Fibroblast of skin of right quadriceps (primary cell): ENCODE results near the gene ZNF648.
"Not testable (repeated sequence)": the region's sequence is repeated elsewhere in the genome, so short reads cannot be mapped to it uniquely, and the experiment has no call there.

Experiments used
- DNase-seq: peaks from one replicate; pipeline ENCODE4 v3.0.0-alpha.2; 2013

Gene ZNF648, protein sequence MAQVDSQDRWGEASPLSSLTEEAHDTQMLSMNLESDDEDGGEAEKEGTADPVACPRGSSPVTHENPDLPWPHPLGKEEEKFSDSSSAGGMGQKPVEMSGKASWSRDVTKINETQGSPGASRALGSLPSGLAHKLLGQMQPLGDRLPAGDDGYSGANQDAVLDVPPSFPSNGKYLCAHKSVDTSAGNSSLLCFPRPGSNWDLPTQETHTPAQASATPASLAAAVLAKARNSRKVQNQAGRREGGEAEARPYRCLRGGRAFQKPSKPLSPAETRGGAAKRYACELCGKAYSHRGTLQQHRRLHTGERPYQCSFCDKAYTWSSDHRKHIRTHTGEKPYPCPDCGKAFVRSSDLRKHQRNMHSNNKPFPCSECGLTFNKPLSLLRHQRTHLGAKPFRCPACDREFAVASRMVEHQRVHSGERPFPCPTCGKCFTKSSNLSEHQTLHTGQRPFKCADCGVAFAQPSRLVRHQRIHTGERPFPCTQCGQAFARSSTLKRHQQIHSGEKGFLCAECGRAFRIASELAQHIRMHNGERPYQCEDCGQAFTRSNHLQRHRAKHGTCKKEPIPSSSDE

DNA sequence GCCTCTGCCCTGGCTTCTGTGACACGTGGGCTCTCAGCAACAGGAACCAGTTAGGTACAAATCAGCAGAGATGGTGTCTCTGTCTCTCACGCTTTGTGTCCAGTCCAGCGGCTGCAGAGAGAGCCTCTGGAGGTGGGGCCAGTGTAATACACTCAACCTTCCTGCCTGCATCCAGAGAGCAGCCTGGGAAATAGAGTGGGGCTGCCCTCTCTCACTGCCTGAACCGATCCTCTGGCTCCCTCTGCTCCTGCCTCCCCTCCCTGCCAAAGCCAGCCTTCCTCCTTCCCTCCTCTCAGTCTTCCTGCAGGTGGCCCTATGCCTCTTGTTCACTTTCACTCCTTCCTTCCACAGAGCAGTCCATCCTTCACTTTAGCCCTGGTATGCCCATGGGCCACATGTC lies at the start of gene ZNF648:
Gene ZNF648, minus strand, starts transcription at position 119 of the 400 bp plus-strand sequence. CDS start 3,702 bp downstream, outside the sequence.
- DNase-seq, result no peak

DNA sequence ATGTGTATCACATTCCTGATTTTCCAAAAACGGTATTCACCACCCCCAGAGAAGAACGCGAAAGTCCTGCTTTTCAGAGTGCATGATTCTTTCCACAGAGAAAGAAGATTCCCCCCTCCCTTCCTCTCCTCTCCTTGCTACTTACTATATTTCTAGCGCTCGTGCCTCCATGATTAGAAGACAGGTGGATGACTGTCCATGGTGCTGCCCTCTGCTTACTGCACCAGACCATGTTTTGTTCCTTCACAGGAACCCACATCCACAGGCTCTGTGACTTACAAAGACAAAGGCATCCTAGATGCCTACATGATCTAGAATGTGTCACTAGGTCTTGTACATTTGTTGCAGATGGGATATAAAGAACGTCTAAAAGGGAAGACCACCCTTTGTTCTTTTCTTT lies 49.1 kb upstream of the ZNF648 start:
- no peak for DNase-seq

DNA sequence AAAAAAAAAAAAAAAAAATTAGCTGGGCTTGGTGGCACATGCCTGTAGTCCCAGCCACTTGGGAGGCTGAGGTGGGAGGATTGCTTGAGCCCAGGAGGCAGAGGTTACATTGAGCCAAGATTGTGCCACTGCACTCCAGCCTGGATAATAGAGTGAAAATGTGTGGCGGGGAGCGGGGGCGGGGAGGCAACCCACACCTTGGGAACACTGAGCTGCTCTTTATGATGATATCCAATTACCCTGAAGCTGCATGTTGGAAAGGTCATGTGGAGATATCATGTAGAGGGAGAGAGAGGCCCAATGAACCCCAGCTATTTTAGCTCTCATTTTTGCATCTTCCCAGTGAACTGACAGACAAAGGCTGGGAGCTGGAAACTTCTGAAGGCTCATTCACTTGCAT lies 48.3 kb upstream of the ZNF648 start:
- DNase-seq, result no peak

DNA sequence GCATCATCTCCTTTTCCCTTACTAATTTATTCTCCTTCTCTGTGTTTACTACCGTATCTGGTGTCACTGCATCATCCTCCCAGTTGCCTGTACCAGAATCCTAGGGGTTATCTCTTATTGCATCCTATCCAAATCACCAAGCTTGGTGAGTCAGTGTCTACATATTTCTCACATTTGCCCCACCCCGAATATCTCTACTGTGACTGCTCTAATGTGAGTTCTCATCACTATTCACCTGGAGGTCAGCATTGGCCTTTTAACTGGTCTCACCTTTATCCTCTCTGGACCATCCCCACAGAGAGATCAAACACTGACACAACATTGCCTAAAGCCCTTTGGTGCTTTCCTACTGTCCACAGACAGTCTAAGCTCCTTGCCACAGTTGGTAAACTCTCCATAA lies 45.7 kb upstream of the ZNF648 start:
- no peak for DNase-seq

DNA sequence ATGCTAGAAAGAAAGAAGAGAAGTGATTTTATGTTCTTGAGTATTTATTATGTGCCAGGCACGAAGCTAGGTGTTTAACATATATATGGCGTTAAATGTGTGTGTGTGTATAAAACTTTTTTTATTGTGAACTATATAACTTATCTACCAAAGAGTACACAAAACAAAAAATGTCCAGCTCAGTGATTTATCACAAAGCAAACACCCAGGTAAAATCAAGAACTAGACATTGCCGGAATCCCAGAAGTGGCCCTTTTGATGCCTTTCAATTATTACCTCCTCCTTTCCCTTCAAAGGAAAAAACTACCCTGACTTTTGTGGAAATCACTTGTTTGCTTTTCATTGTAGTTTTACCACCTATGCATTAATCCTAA lies 40.5 kb upstream of the ZNF648 start:
- no peak for DNase-seq

DNA sequence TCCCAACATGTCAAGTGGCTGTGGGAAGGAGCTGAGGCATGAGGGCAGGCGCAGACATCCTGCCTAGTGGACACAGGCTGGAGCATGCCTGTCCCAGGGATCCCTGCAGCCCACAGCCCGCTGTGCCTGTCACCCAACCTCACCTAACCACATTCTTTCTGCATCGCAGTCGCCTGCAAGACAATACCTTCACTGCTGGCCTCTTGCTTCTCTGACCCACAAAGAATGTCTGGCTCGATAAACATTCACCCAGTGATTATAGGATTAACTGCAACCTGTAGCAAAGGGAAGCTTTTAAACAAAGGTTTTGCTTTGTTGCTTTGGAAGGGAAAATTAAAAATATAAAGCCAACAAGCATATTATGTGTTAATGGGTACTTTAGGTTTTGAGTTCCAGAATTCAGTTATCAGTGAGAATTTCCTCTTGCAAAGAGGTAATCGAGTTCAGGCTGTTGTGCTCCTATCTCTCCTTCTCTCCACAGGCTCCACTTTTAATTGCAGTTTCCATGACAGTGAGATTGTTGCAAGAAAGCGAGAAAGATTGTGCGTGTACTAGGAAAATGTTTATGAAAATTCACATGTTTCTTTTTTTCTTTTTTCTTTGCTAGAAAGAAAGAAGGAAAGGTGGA lies 40.0 kb upstream of the ZNF648 start:
- no peak for DNase-seq

DNA sequence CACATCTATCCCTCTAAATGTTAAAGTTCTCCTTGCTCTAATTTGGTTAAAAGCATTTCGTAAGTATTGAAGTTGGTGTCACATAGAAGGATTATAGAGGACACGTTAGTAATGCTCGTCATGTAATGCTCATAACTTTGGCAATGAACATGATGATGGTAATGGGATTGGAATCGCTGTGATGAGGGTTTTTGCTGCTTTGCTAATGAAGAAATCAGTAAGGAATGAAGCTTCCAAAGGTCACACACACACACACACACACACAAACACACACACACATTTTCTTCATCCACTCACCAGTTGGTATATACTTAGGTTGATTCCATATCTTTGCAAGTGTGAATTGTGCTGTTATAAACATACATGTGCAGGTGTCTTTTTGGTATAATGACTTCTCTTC lies 36.8 kb upstream of the ZNF648 start:
- DNase-seq, result no peak

DNA sequence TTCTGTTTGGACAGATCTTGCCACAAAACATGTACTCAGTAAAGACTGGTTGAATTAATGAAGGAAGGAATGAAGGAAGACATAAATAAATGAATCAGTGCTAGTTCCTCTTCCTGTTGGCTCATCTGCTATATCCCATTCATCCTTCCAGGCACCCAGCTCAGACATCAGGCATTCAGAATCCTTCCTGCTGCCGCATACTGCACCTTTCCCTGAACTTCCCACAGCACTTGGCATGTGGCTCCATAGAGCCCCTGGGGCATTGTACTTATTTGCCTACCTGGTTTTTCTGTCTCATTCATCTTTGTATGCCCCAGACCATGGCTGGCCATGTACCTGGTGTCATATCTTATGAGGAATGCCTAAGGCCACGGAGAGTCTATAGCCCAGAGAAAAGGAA lies 34.4 kb upstream of the ZNF648 start:
- no peak for DNase-seq

DNA sequence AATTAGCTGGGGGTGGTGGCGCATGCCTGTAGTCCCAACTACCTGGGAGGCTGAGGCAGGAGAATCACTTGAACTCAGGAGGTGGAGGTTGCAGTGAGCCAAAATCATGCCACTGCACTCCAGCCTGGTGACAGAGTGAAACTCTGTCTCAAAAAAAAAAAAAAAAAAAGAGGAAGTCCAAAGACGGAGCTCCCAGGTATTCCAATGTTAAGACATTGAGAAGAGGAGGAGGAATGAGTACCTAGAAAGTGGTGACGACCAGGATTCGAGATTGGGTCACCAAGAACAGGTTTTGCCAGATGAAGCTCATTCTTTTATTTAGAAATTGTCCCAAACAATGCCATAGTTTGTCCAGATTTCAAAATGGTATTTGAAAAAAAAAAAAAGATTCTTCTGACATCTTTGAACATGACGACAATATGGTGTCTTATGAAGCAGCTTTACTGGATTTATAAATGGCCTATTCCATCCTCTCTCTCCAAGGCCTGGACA lies 33.0 kb upstream of the ZNF648 start:
- DNase-seq, result not testable (repeated sequence)

DNA sequence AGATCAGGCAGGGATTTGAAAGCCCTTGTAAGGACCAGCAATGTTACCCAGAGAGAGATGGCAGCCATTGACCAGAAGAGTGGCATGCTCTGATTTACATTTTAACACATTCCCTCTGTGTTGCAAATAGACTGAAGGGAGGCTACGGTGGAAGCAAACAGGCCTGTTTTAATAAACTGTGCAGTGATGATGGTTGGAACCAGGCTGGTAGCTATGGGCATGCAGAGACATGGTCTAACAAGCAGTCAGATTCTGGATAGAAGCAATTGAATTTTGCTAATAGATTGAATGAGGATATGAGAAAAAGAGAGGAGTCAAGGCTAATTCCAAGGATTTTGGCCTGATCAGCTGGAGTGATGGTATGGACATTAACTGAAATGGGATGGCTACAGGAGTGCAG lies 32.3 kb upstream of the ZNF648 start:
- DNase-seq, result no peak

DNA sequence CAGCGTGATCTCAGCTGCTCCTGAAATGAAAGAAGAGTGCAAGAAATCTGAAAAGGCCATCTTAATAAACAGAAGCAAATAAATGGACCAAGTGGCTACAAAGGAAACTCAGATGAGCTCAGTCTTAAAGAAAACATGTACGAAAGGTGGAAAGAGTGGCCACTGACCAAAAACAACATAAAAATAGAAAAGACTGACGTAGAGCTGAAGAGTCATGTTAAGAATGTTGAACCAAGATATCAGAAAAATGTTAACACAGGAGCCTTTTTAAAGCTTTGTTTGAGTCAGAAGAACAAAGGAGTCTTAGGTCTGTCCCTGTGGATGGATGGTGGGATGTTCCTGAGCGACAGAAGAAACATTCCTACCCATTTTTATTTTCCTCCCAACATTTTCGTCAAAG lies 30.8 kb upstream of the ZNF648 start:
- no peak for DNase-seq

DNA sequence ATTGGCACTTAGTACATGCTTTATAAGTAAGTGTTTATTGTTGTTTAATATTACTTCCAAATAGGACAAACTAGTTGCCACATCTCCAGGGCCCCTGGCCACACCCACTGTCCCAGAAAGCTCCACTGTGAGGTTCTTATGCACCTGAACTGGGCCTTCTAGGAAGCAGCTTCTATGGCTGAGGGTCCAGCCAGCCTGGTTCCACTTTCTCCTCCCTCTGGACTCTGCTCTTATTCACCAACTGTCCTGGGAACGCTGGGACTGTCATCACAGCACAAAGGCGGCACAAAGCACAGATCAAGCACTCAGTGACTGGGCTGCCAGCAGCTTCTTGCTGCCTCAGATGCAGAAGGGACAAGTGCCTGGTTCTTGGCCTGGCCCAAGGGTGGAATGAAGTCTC lies 29.6 kb upstream of the ZNF648 start:
- no peak for DNase-seq

DNA sequence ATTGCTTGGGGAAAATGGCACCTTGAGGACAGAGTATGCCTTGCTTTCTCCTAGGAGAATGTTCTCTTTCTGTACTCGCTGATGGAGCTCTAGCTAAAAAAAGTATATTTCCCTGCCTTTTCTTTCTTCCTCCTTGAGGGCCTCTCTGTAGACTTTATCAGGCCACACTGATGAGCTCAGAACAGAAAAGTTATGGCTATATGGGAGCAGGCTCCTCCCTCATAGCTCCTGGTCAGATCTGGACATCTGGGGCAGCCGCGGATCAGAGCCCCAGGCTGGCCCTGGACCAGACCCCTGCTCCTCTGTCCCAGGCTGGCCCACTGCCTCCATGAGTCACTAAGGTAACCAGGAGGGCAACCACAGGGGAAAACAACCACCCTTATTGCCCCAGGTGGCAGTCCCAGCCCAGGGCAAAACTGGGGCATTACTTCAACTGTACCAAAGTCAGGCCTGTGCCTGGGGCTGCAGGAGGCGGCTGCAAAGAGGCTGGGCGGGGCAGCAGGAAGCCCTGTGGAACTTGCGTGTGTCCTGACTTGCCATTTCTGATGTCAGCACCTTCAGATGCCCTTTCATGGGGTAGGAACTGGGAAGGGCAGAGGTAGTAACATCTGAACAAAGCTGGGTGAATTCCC lies 26.3 kb upstream of the ZNF648 start:
- no peak for DNase-seq

DNA sequence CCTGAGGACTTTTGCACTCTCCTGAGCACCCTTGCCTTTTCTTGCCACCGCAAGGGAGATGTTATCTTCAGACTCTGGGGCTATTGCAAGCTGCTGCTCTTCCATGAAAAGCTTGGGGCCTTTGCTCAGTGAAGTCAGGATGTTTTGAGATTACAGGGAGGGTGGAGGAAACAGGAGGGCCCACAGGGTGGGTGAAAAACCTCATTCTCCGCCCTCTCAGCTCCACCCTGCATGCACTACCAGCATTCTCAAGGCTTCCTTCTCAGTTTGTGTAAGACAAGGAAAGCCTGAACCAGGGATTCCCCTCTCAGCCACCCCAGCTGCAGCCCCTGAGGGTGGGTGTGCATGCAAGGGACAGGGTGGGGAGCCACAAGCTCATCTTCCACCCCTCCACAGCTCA lies 25.8 kb upstream of the ZNF648 start:
- DNase-seq, result no peak

DNA sequence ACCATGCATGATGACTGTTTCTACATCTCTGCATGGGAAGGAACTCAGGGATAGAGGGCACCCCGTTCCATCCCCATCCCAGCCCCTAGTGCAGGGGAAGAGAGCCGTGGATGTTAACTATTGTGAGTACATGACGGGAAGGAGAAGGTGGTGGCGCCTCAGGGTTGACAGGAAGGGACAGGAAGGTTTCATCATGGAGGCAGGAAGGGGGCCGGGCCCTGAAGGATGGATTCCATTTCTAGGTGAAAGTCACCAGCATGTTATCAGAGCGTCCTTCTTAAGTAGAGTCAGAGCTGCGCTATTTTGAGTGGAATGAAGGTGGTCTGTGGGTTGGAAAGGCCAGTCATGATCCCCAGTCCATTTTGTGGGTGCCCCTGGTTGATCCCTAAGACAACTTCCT lies 25.1 kb upstream of the ZNF648 start:
- no peak for DNase-seq

DNA sequence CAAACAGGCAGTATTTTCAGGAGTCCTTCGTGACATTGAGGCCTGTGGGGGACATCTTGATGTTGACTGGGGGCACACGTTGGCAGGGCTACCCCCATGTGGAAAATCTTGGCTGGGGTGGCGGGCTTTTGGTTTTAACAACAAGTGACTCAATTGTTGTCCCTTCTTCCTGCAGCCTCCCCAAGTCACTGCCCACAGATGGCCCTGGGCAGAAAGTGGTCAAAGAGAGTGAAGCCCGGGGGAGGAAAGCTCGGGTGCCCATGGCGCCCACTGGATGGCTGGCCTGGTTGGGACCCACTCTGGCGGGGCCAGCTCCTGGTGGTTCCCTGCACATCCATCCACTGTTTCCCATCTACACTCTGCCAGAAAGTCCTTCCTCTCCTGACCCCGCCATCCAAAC lies 24.6 kb upstream of the ZNF648 start:
- no peak for DNase-seq

DNA sequence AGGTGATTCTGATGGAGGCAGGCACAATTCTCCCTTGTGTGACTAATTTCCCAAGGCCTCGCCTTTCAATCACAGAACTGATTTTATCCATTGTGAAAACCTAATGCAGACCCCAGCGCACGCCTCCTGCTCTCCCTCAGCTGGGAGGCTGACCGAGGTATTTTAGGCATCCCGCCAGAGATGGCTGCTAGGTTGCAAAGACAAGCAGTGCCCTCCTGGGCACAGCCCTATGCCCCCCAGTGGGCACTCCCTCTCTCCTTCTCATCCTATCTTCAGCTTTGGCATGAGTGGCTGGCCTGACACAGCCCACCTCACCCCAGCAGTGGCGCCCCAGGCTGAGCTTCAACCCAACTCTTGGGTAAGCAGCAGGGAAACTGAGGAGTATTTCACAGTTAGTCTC lies 24.2 kb upstream of the ZNF648 start:
- DNase-seq, result no peak

DNA sequence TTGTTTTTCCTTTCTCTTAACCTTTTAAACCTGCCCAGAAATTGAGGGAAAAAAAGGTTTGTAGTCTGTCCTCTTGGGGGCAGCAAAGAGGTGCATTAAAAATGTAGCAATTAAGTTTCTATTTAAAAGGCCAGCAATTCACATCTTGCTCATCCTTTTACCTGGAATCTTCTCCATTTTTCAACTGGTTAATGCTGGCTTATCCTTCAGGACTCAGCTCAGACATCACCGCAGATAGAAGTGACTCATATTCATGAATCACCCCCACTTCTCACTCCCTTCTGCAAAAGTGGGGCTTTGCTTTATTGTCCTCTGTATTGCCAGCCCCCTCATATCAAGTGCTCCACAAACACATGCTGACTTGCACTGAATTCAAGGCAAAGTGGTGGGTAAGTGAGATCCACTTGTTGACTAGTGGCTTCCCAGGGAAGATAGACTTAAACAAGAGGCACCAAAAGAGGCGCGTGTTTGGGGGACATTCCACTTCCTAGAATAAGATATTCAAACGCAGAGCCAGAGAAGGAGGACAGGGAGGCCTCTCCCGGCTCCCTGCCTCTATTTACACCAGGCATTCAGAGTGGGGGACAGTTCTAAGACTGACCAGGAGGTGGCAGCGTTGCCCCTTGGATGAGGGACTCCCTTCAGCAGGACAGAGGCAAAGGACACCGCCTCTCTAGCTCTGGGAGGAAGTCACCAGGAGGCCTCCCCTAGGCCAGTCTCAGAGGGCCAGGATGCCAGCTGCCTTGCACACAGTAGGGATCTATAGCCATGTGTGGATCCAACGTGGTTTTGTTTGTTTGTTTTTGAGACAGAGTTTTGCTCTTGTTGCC lies 23.2 kb upstream of the ZNF648 start:
- DNase-seq, result peak; percentile 70

DNA sequence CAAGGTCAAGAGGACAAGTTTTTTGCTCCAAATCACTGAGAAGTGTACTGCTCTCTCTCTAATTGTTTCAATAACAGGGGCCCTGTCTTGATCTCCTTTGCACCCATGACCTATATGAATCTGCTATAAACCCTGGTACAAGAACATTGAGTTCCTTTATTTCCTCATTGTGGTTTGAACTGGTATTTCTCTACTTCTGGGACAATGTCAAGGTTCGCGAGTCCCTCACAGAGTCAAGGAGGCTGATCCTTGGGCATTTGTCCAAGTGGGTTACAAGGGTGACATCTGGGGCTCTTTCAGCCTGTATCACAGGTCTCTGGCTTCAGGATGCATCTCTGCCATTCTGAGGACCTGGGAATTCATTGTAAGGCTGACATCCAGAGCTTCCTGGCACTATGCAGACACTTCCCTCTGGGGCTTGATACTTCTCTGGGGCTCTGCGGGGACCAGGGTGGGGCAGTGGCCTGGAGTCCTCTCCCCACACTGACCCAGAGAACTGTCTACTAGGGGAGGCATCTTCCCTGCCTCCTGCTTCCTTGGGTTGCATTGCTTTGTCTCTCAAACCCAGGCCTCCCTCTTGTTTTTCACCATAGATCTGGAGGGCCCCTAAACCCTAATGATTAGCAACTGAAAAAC lies 22.5 kb upstream of the ZNF648 start:
- DNase-seq, result no peak

DNA sequence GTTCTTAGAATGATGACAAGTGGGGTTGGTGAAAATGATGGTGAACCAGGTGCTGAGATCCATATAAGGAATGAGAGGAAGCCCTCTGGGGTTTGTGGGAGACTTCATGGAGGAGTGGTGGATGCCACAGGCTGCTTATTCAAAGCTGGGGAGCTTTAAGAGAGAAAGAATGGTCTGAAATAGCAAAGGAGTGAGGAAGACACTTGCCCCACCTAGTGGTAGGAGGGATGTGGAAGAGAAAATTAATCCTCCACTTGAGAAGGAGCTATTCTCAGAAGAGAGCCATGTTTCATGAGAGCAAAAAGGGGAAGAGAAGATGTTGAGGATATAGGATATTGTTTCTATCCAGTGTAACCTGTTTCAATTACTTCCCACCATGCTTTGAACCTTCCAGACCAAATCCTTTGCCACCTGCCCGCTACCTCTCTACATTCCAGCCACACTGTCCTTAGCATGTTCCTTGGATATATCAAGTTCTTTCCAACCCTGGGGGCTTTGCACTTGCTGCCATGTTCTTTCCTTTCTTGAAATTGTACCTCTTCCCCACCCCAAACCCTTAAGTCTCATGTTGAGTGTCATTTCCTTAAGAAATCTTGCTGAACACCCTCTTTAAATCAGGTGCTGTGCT lies 19.6 kb upstream of the ZNF648 start:
- peak; percentile 11 for DNase-seq

DNA sequence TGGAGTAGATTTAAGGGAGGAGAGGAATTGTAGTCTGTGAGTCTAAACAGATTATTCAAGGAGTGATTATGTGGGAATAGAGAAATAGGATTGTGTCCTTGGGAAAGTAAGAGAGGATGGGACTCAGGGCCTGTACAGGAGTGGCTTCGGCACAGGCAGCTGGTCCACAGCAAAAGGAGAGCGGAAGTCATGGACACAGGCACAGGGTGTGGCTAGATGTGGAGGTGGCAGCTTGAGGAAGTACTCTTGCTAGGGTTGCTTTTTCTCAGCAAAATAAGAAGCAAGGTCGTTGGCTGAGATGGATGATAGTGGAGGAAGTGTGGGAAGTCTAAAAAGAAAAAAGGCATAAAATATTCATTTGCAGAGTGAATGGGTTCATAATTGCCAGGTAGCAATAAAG lies 18.5 kb upstream of the ZNF648 start:
- no peak for DNase-seq

DNA sequence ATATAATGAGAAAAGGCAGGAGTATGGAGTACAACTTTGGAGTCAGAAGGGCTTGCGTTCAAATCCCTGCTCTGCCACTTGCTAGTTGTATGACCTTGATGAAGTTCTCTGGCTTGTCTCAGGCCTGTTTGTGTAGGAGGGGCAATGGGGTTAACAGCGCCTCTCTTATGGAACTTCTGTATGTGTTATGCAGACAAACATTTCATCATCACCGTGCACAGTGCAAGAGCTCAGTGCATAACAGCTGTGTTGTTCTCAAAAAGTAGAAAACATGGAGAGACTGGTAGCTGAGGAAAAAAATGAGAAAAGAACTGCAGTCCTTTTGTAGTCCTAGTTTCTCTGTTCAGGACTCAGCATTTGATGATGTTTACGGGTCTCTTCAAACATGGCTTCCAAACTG lies 10.4 kb upstream of the ZNF648 start:
- no peak for DNase-seq
